ENCODE data around the gene MNAT1. TPM values are rescaled to one million over a fixed set of nuclear protein-coding genes. Genes with fewer than 3 reads are reported as not detected.

MNAT1 gene
- polyA plus RNA-seq, 1 donor from 2014 or later: 104 TPM

DNA sequence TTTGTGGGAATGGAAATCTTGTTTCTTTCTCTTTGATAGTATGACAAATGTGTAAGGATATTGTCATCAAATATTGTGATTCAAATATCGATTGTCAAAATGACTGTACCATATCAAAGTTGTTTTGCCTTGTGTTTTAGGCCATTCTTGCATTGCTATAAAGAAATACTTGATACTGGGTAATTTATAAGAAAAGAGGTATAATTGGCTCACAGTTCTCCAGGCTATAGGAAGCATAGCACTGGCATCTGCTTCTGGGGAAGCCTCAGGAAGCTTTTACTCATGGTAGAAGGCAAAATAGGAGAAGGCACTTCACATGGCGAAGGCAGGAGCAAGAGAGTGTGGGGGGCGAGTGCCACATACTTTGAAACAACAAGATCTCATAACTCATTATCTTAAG lies 238.5 kb downstream of the MNAT1 start:
- no peaks in the 10 kb centered on the region for H3K9me3 ChIP-seq (ENCODE audit: low read length)
- TF ChIP-seq TAF1 (IDR thresholded peaks at IDR 0.05; ENCODE audit: low read depth) (no peak), EZH2 (IDR thresholded peaks at IDR 0.05; ENCODE audit: borderline replicate concordance, insufficient read depth, low read length, poor library complexity, severe bottlenecking) (no peak), EP300 (conservative IDR thresholded peaks at IDR 0.05; ENCODE audit: poor library complexity, severe bottlenecking) (no peak), SMC3 (conservative IDR thresholded peaks at IDR 0.05; ENCODE audit: poor library complexity) (no peak), RAD21 (conservative IDR thresholded peaks at IDR 0.05) (no peak), POLR2AphosphoS5 (IDR thresholded peaks at IDR 0.05) (no peak)
- TF ChIP-seq, protein P1, sequence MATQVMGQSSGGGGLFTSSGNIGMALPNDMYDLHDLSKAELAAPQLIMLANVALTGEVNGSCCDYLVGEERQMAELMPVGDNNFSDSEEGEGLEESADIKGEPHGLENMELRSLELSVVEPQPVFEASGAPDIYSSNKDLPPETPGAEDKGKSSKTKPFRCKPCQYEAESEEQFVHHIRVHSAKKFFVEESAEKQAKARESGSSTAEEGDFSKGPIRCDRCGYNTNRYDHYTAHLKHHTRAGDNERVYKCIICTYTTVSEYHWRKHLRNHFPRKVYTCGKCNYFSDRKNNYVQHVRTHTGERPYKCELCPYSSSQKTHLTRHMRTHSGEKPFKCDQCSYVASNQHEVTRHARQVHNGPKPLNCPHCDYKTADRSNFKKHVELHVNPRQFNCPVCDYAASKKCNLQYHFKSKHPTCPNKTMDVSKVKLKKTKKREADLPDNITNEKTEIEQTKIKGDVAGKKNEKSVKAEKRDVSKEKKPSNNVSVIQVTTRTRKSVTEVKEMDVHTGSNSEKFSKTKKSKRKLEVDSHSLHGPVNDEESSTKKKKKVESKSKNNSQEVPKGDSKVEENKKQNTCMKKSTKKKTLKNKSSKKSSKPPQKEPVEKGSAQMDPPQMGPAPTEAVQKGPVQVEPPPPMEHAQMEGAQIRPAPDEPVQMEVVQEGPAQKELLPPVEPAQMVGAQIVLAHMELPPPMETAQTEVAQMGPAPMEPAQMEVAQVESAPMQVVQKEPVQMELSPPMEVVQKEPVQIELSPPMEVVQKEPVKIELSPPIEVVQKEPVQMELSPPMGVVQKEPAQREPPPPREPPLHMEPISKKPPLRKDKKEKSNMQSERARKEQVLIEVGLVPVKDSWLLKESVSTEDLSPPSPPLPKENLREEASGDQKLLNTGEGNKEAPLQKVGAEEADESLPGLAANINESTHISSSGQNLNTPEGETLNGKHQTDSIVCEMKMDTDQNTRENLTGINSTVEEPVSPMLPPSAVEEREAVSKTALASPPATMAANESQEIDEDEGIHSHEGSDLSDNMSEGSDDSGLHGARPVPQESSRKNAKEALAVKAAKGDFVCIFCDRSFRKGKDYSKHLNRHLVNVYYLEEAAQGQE (IDR thresholded peaks at IDR 0.05; ENCODE audit: borderline replicate concordance): no peak
- no peaks in the 10 kb centered on the region for H3F3A ChIP-seq (ENCODE audit: insufficient read depth, low read length, poor library complexity, severe bottlenecking)
- H3K9me2 ChIP-seq (ENCODE audit: insufficient read depth, low read length): no peaks in the 10 kb centered on the region
- no peak overlapping the region for H2AFZ ChIP-seq (ENCODE audit: low read depth, low read length)
- no peaks in the 10 kb centered on the region for H3K36me3 ChIP-seq (ENCODE audit: insufficient read depth, low read length)
- no peaks in the 10 kb centered on the region for H4K20me1 ChIP-seq (ENCODE audit: insufficient read depth)
- H3K4me2 ChIP-seq (ENCODE audit: low read length): no peak overlapping the region
- H3K9ac ChIP-seq (ENCODE audit: low read length): no peak overlapping the region
- no peak overlapping the region for H3K4me3 ChIP-seq (ENCODE audit: low read length)
- H3K79me2 ChIP-seq (replicated peaks; ENCODE audit: insufficient read depth, low read length): no peaks in the 10 kb centered on the region
- H3K27me3 ChIP-seq (ENCODE audit: insufficient read depth, low read depth, low read length): no peaks in the 10 kb centered on the region
- no peak overlapping the region for H3K27ac ChIP-seq (ENCODE audit: low read length)

DNA sequence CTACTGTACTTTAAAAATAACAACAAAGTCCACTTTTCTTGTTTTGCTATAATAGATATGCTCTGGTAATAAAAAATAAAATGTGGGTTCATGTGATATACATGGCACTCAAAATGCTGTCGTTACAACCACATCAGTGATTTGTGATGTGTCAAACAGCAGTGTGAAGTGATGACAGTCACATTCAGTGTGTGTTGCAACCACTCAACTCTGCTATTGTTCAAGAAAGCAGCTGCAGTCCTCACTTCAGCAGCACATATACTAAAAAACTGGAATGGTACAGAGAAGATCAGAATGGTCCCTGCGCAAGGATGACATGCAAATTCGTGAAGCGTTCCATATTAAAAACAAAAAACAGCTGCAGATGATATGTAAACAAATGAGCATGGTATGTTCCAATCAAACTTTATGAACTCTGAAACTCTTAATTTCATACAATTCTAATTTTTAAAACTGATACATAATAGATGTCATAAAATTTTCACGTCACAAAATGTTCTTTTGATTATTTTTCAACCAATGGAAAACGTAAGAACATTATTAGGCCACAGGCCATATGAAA lies 239.6 kb downstream of the MNAT1 start:
- TF ChIP-seq, protein P1 (IDR thresholded peaks at IDR 0.05; ENCODE audit: borderline replicate concordance): no peak
- no peak for TF ChIP-seq EP300 (conservative IDR thresholded peaks at IDR 0.05; ENCODE audit: poor library complexity, severe bottlenecking)
- TF ChIP-seq MXI1 (conservative IDR thresholded peaks at IDR 0.05; ENCODE audit: poor library complexity, severe bottlenecking): no peak
- no peak overlapping the region for H3K4me3 ChIP-seq (ENCODE audit: low read length)
- H3K9me2 ChIP-seq (ENCODE audit: insufficient read depth, low read length): no peaks in the 10 kb centered on the region
- no peak overlapping the region for H3K27ac ChIP-seq (ENCODE audit: low read length)
- H3K36me3 ChIP-seq (ENCODE audit: insufficient read depth, low read length): no peaks in the 10 kb centered on the region
- H3K79me2 ChIP-seq (replicated peaks; ENCODE audit: insufficient read depth, low read length): no peaks in the 10 kb centered on the region
- no peak overlapping the region for H3K9ac ChIP-seq (ENCODE audit: low read length)
- H3F3A ChIP-seq (ENCODE audit: insufficient read depth, low read length, poor library complexity, severe bottlenecking): no peaks in the 10 kb centered on the region
- H3K9me3 ChIP-seq (ENCODE audit: low read length): no peaks in the 10 kb centered on the region
- no peak overlapping the region for H2AFZ ChIP-seq (ENCODE audit: low read depth, low read length)
- H3K27me3 ChIP-seq (ENCODE audit: insufficient read depth, low read depth, low read length): no peaks in the 10 kb centered on the region
- H4K20me1 ChIP-seq (ENCODE audit: insufficient read depth): no peaks in the 10 kb centered on the region
- H3K4me2 ChIP-seq (ENCODE audit: low read length): peak overlapping the region; percentile 4
